ENCODE measurements around the gene NEK3.

The NEK3 gene

GRCh38 chr13:52156724-52157261 is 2.6 kb downstream of the NEK3 start:
- DNase-seq (ENCODE audit: insufficient read length, low spot score) (no peak), FAIRE-seq (no peak)

DNA sequence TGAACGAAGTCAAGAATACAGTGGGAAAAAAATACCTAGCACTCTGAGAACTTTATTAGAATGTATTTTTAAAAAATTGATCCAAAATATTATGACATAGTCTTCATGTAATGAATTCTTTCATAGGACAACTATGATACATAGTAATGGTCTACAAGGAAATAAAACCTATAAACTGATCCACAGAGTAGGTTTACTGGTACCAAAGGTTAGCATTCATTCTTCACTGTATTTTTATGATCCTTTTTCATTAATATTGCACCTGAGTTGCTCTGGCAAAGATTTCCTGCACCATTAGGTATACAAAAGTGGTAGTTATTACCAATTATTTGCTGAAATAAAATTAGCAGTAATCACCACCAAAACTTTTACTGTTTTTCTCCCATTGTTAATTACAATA is 4.2 kb downstream of the NEK3 start:
- FAIRE-seq, result no peak
- no peak for DNase-seq (ENCODE audit: insufficient read length, low spot score)
- no peak for TF ChIP-seq POLR2A (IDR thresholded peaks at IDR 0.05; ENCODE audit: low read depth, low read length)

More at GRCh38 chr13:52156724-52157261, 2.6 kb downstream of the NEK3 start:
- TF ChIP-seq POLR2A (IDR thresholded peaks at IDR 0.05; ENCODE audit: low read depth, low read length), result no peak

DNA sequence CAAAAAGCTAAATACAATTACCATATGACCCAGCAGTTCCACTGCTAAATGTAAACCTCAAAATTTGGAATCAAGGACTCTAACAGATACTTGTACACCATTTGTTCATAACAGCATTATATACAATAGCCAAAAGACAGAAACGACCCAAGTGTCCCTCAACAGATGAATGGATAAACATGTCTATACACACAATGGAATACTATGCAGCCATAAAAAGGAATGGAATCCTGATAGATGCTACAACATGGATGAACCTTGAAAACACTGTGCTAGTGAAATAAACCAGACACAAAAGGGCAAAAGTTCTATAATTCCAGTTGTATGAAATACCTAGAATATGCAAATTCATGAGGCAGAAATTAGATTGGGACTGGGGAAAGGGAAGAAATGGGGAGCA is 12.2 kb downstream of the NEK3 start:
- FAIRE-seq (no peak), DNase-seq (ENCODE audit: insufficient read length, low spot score) (no peak)
- TF ChIP-seq POLR2A (IDR thresholded peaks at IDR 0.05; ENCODE audit: low read depth, low read length), result no peak

GRCh38 chr13:52141299-52141698 is 18.1 kb downstream of the NEK3 start:
- no peak for FAIRE-seq
- TF ChIP-seq POLR2A (IDR thresholded peaks at IDR 0.05; ENCODE audit: low read depth, low read length), result no peak
- no peak for DNase-seq (ENCODE audit: insufficient read length, low spot score)

DNA sequence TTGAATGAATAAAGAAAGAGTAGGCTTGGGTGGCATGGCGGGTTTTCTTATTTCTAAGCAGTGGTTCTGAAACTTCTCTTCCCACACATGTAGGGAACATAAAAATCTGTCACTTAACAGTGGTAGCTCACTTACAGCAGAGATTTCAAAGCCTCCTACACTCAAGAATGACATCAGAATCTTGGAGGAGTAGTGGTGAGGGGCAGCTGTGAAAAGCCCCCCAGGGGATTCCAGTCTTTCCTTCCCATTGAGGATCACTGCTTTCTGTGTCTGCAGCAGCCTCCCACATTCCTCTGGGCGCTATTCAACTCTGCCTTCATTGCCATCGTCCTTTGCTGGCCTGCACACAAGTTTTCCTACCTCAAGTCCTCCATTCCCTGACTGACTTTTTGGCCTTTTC is 21.9 kb downstream of the NEK3 start:
- TF ChIP-seq POLR2A (IDR thresholded peaks at IDR 0.05; ENCODE audit: low read depth, low read length), result no peak
- DNase-seq (ENCODE audit: insufficient read length, low spot score) (no peak), FAIRE-seq (no peak)

DNA sequence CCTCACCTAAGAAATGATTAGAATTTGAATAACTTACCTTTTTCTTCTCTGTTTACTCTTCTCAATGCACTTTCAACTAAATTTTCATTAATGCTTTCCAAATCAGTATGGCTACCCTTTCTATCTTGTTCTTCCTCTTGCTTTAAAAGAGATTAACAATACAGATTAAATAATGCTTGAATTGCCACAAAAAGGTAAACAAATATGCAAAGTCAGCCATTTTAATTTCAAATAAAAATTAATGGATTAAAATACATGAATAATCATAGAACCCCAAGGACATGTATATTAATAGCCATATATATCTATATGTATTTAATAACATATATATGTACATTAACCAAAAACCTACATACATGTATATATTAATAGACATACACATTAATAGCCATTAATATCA is 22.6 kb downstream of the NEK3 start:
- FAIRE-seq (no peak), DNase-seq (ENCODE audit: insufficient read length, low spot score) (no peak)
- no peak for TF ChIP-seq POLR2A (IDR thresholded peaks at IDR 0.05; ENCODE audit: low read depth, low read length)

GRCh38 chr13:52130641-52131040 is 28.8 kb downstream of the NEK3 start:
- FAIRE-seq, result no peak
- DNase-seq (ENCODE audit: insufficient read length, low spot score), result no peak
- TF ChIP-seq POLR2A (IDR thresholded peaks at IDR 0.05; ENCODE audit: low read depth, low read length), result no peak

DNA sequence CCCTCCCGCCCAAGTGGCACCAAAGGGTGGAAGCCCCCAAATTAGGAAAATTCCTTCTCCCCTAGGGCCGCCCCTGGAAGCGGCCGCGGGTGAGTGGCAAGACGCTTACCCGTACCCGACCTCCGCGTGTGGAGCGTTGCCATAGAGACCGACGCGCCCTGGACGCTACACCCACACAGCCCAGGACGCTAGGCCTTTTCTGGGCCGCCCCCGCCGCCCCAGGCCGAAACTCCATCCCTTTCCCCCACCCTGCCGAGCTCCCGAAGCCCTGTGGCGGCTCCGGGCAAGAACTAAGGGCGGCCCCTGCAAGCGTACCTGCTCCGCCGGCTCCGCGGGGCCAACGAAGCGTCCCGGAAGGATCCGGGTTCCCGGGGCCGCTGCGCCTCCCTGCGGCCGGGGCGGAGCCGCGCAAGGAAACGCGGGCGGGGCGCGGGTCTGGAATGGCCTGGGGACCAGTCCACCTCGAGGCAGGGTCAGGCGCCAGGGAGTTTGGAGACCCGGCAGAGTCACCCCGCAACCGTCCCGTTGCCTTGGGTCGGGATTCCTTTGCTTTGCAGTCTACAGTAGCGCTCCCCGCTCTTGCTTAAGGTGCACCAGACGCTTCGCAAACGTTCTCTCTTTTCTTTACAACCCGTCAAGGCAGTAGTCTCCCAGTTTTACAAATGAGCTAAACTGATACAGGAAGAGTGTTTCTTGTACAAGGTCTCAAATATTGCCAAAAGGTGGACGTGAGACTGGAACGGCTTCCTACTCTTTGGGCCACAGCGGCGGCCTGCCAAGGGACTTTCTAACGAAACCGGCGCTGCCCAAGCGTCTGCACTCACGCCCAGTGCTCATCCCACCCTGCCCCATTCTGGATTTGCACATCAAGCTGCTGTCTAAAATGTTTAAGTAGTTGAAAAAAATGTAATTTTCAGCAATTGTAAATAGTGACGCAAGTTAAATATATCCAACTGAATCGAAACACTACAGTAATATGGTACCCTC is 30.4 kb downstream of the NEK3 start, which contains the start of gene NEK5:
Gene NEK5, minus strand, starts transcription at position 360 of the 987 bp plus-strand sequence. CDS start 1,591 bp downstream, outside the sequence.
- DNase-seq (ENCODE audit: insufficient read length, low spot score) (peak; percentile 51), FAIRE-seq (no peak)
- TF ChIP-seq POLR2A (IDR thresholded peaks at IDR 0.05; ENCODE audit: low read depth, low read length), result no peak

GRCh38 chr13:52127783-52128702 is 31.4 kb downstream of the NEK3 start:
- peak; percentile 25 for DNase-seq (ENCODE audit: insufficient read length, low spot score)
- TF ChIP-seq POLR2A (IDR thresholded peaks at IDR 0.05; ENCODE audit: low read depth, low read length), result no peak
- FAIRE-seq, result no peak

GRCh38 chr13:52127378-52127777 is 32.0 kb downstream of the NEK3 start:
- TF ChIP-seq POLR2A (IDR thresholded peaks at IDR 0.05; ENCODE audit: low read depth, low read length), result no peak
- peak; percentile 3 for DNase-seq (ENCODE audit: insufficient read length, low spot score)
- FAIRE-seq, result no peak

DNA sequence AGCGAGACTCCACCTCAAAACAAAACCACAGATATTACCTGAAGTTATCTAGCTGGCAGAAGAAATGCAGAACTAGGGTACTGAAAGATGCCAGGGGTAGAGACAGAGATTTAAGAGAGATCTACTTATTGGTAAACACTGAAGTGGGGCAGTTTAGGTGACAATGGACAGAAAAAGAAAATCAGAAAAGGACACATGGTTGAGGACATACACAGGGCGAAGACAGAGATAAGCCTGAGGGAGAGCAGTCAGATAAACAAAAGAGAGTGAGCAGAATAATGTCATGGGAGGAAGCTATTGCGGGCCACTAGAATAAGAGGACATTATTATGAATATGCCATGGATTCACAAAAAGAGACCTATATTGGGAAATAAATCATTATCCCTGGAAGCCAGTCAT is 33.9 kb downstream of the NEK3 start:
- TF ChIP-seq POLR2A (IDR thresholded peaks at IDR 0.05; ENCODE audit: low read depth, low read length), result no peak
- DNase-seq (ENCODE audit: insufficient read length, low spot score), result no peak
- FAIRE-seq, result no peak

DNA sequence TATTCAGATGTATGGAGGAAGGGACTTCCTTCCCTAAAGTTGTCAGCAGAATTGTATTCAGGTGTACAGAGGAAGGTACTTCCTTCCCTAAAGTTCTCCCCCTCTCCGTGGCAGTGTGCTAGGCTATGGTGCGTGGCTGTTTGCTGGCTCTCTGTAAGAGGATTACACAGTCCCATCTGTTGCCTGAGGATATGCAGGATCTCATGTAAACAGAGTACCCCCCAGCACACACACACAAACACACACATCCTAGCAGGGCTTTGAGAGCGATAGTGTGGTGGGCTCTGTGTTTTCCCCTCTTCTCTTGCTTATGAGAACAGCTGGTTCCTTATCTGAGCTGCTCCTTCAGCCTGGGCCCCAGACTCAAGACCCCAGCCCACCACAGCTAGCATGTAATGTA is 40.8 kb downstream of the NEK3 start:
- DNase-seq (ENCODE audit: insufficient read length, low spot score) (no peak), FAIRE-seq (no peak)
- TF ChIP-seq POLR2A (IDR thresholded peaks at IDR 0.05; ENCODE audit: low read depth, low read length), result no peak

GRCh38 chr13:52118095-52118494 is 41.3 kb downstream of the NEK3 start:
- DNase-seq (ENCODE audit: insufficient read length, low spot score) (no peak), FAIRE-seq (no peak)
- no peak for TF ChIP-seq POLR2A (IDR thresholded peaks at IDR 0.05; ENCODE audit: low read depth, low read length)

DNA sequence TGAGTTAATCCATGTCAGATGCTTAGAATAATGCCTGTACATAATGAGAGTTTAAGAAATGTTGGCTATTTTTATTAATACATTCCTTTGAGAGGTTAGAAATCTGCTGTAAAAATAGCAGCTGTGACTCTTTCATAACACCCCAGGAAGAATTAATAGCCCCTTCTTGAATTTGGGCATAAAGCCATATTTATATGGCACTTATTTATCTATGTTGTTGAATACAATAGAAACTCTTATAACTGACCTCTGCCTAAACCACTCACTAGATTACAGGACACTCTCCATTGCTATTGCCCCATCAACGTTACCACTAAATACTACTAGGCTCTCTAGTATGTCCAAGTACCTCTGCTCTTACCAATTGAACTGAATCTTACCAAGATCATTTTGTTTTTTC is 46.8 kb downstream of the NEK3 start:
- DNase-seq (ENCODE audit: insufficient read length, low spot score) (no peak), FAIRE-seq (no peak)
- TF ChIP-seq POLR2A (IDR thresholded peaks at IDR 0.05; ENCODE audit: low read depth, low read length), result no peak
